ENCODE measurements around the gene ZAR1L. TPM values are rescaled to one million over a fixed set of nuclear protein-coding genes. Genes with fewer than 3 reads are reported as not detected.

ZAR1L gene
- total RNA-seq, 3 donors from 2014 or later = not detected

DNA sequence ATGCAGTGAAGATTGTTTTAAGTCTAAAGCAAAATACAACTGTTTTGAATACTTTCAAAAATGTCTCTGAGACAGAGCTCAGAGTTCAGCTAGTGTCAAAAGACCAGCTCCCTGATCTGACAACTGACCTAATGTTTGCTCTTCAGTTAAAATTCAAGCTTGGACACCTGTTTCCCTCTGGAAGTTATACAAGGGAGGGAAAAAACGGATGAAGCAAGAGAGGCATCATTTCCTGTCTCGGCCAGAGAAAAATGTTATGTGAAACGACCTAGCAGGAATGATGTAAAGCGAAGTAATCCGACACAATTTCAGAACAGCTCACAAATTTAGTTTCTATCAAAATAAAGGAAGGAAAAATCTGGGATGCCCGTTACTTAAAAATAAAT lies 59.4 kb downstream of the ZAR1L start:
- Histone ChIP-seq H3K9me3 (no peaks in the 10 kb centered on the region), H3K4me3 (no peak overlapping the region), H3K4me1 (ENCODE audit: low read depth) (peaks cover 9% of the 10 kb centered on the region), H3K36me3 (ENCODE audit: low read depth) (no peaks in the 10 kb centered on the region)
- peak; percentile 76 for ATAC-seq
- intact Hi-C loops (cut with DNase I, micrococcal nuclease) = no loop called here
- TF ChIP-seq, protein P1, sequence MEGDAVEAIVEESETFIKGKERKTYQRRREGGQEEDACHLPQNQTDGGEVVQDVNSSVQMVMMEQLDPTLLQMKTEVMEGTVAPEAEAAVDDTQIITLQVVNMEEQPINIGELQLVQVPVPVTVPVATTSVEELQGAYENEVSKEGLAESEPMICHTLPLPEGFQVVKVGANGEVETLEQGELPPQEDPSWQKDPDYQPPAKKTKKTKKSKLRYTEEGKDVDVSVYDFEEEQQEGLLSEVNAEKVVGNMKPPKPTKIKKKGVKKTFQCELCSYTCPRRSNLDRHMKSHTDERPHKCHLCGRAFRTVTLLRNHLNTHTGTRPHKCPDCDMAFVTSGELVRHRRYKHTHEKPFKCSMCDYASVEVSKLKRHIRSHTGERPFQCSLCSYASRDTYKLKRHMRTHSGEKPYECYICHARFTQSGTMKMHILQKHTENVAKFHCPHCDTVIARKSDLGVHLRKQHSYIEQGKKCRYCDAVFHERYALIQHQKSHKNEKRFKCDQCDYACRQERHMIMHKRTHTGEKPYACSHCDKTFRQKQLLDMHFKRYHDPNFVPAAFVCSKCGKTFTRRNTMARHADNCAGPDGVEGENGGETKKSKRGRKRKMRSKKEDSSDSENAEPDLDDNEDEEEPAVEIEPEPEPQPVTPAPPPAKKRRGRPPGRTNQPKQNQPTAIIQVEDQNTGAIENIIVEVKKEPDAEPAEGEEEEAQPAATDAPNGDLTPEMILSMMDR (IDR thresholded peaks at IDR 0.05) = no peak
- DNase-seq = peak in 1 of 3 donors; percentile 9

DNA sequence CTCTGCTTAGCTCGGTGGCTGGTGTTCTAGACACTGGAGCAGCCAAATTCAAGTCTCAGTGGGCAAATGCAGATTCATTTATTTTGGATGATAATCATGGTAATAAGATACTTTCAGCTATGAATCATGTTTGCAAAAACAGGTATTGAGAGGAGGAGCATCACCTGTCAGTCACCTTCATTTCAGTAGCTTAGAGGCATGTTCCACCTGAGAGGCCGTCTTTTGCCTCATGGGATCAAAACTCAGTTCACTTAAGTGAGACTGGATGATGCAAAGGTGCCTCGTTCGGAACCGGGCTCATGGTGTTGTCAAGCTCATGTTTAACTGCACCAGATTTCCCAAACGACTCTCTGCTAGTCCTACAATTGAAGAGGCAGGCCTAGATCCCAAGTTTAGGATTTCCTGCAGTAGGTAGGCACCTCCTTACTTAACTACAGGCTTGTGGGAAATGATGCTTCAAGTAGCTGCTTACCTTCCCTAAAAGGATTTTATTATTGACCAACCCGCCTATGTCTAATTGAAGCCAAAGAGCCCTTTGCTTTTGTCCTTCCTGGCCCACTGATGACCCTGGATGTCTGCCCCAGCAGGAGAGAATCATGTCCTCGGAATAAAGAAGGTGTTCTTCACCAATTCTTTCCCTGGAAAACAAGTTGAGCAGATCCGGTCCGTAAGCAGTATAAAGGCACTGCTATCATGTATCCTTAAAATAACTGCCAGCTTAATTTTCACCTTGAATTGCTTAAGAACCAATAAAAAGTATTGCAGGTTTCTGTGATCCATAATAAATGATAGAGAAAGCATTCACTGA lies 60.0 kb downstream of the ZAR1L start:
- intact Hi-C loops (cut with DNase I, micrococcal nuclease) = no loop called here
- H3K4me1 ChIP-seq (ENCODE audit: low read depth) = peaks cover 9% of the 10 kb centered on the region
- no peak for ATAC-seq
- no peak overlapping the region for H3K4me3 ChIP-seq
- H3K36me3 ChIP-seq (ENCODE audit: low read depth) = no peaks in the 10 kb centered on the region
- TF ChIP-seq, protein P1 (IDR thresholded peaks at IDR 0.05) = no peak
- no peaks in the 10 kb centered on the region for H3K9me3 ChIP-seq
- DNase-seq = no peak

DNA sequence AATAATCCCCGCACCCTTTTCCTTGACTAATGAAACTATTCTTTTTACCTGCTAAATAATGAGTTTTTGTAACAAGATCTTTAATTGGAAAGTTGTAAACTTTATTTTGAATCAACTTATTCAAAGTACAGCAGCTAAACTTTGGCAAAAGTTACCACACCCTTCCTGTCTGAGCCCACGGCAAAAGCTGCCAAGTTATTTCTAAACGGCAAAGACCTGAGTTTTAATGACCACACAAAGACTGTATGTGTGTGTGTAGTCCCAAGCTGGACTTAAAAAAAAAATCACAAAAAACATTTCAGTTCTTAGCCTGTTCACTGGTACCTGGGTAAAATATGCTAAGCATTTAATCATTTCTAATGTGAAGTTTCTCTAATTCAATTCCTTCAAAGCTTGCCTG lies 60.7 kb downstream of the ZAR1L start:
- no peak for DNase-seq
- Histone ChIP-seq H3K4me3 (no peak overlapping the region), H3K4me1 (ENCODE audit: low read depth) (peaks cover 9% of the 10 kb centered on the region), H3K36me3 (ENCODE audit: low read depth) (no peaks in the 10 kb centered on the region), H3K9me3 (no peaks in the 10 kb centered on the region)
- intact Hi-C loops (cut with DNase I, micrococcal nuclease) = no loop called here
- peak; percentile 43 for ATAC-seq
- TF ChIP-seq, protein P1 (IDR thresholded peaks at IDR 0.05) = no peak

GRCh38 chr13:32253911-32254399 lies 61.2 kb downstream of the ZAR1L start:
- intact Hi-C loops (cut with DNase I, micrococcal nuclease) = no loop called here
- TF ChIP-seq, protein P1 (IDR thresholded peaks at IDR 0.05) = no peak
- H3K36me3 ChIP-seq (ENCODE audit: low read depth) = no peaks in the 10 kb centered on the region
- ATAC-seq = peak; percentile 84
- no peaks in the 10 kb centered on the region for H3K9me3 ChIP-seq
- H3K4me3 ChIP-seq = no peak overlapping the region
- peak in 1 of 3 donors; percentile 77 for DNase-seq
- H3K4me1 ChIP-seq (ENCODE audit: low read depth) = peaks cover 9% of the 10 kb centered on the region

Other genes starting within 250 kb of the ZAR1L start
- gene BRCA2, start 145 bp upstream of the ZAR1L start, total RNA-seq = 1 to 10 TPM; 1.8 to 4.8 (median 2.5) TPM
- gene N4BP2L1, start 112.8 kb upstream of the ZAR1L start, total RNA-seq = 10 to 100 TPM in 2 of 3 donors, 1 to 10 TPM in 1; 8.5 to 14.1 (median 11.6) TPM
- 100 to 1,000 TPM in 2 of 3 donors, 10 to 100 TPM in 1; 89.1 to 160 (median 120) TPM for gene N4BP2L2, start 223.4 kb upstream of the ZAR1L start, total RNA-seq